Thoracic aorta (tissue), 2 donors: ENCODE data around the gene SLC6A7. TPM values are rescaled to one million over a fixed set of nuclear protein-coding genes. Genes with fewer than 3 reads are reported as not detected.

Source experiments
- ATAC-seq: fragments of 150-250 bp; one replicate; pipeline ENCODE4 v1.8.0; 2017; ENCODE audit warnings: low read depth; ENCODE audit not compliant: insufficient number of reproducible peaks, low FRiP score
- DNase-seq: peaks from one replicate; pipeline ENCODE4 v3.0.0-alpha.2; 2020; ENCODE audit warnings: low spot score
- H3K27ac ChIP-seq, 2 donors: fragments of 200-600 bp; sonication (generic); 1 replicate in 1 of 2; 2 replicates in 1 of 2; pipeline ENCODE4 v1.5.1; 2016; ENCODE audit warnings: mild to moderate bottlenecking in 2 of 2, moderate library complexity in 2 of 2
- H3K27me3 ChIP-seq: fragments of 200-600 bp; sonication (generic); replicated peaks from 2 replicates; pipeline ENCODE4 v1.6.0; 2016; ENCODE audit warnings: mild to moderate bottlenecking; ENCODE audit not compliant: insufficient read depth
- H3K36me3 ChIP-seq: fragments of 200-600 bp; sonication (generic); one replicate; pipeline ENCODE4 v1.5.1; 2016
- H3K4me1 ChIP-seq, 2 donors: fragments of 200-600 bp; sonication (generic); 1 replicate in 1 of 2; 2 replicates in 1 of 2; pipeline versions ENCODE4 v1.5.1 to v1.6.0; 2016; ENCODE audit warnings: low read depth in 2 of 2, mild to moderate bottlenecking in 1 of 2; ENCODE audit not compliant: control insufficient read depth in 1 of 2
- H3K4me3 ChIP-seq: fragments of 200-600 bp; sonication (generic); 2 replicates; pipeline ENCODE4 v1.5.1; 2016; ENCODE audit warnings: mild to moderate bottlenecking
- H3K9me3 ChIP-seq: fragments of 200-600 bp; sonication (generic); 2 replicates; pipeline ENCODE4 v1.5.1; 2016
- total RNA-seq, 2 donors: library from RNA; depleted of rRNA; stranded (reverse); fragments of >200 nt; gene quantifications; one replicate each; pipeline versions ENCODE4 v1.1.0 to v1.2.3, GENCODE V29; 2016
- TF ChIP-seq, protein P1 (sequence below): fragments of 200-600 bp; sonication (generic); IDR thresholded peaks from one replicate; pipeline ENCODE4 v1.5.1; 2019; ENCODE audit warnings: antibody characterized with exemption

SLC6A7 gene
- not detected for total RNA-seq

GRCh38 chr5:150189728-150190502, at the start of gene SLC6A7:
Gene SLC6A7, plus strand, starts transcription at chr5:150190062. Its CDS starts 266 bp downstream, at chr5:150190328.
- Histone ChIP-seq H3K4me1 (peaks cover 0 to 9% of the 10 kb centered on the region in 2 donors), H3K36me3 (no peaks in the 10 kb centered on the region), H3K27me3 (no peaks in the 10 kb centered on the region), H3K27ac (no peak within 1 kb of the TSS), H3K4me3 (peak within 1 kb of the TSS; percentile 52), H3K9me3 (no peaks in the 10 kb centered on the region)
- ATAC-seq (no peak), DNase-seq (no peak)
- TF ChIP-seq, protein P1, sequence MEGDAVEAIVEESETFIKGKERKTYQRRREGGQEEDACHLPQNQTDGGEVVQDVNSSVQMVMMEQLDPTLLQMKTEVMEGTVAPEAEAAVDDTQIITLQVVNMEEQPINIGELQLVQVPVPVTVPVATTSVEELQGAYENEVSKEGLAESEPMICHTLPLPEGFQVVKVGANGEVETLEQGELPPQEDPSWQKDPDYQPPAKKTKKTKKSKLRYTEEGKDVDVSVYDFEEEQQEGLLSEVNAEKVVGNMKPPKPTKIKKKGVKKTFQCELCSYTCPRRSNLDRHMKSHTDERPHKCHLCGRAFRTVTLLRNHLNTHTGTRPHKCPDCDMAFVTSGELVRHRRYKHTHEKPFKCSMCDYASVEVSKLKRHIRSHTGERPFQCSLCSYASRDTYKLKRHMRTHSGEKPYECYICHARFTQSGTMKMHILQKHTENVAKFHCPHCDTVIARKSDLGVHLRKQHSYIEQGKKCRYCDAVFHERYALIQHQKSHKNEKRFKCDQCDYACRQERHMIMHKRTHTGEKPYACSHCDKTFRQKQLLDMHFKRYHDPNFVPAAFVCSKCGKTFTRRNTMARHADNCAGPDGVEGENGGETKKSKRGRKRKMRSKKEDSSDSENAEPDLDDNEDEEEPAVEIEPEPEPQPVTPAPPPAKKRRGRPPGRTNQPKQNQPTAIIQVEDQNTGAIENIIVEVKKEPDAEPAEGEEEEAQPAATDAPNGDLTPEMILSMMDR = no peak

- Histone ChIP-seq H3K4me1 (peaks cover 88 to 100% of the 10 kb centered on the region in 2 donors), H3K27me3 (no peaks in the 10 kb centered on the region), H3K36me3 (peaks cover 10% of the 10 kb centered on the region), H3K27ac (peak overlapping the region; percentile 97), H3K9me3 (no peaks in the 10 kb centered on the region), H3K4me3 (no peak overlapping the region)
- ATAC-seq (no peak), DNase-seq (no peak)
- TF ChIP-seq, protein P1 = no peak
Observed at GRCh38 chr5:150140830-150141229, 49.0 kb upstream of the SLC6A7 start.

GRCh38 chr5:150141544-150142184, 48.2 kb upstream of the SLC6A7 start:
- Histone ChIP-seq H3K27me3 (no peaks in the 10 kb centered on the region), H3K9me3 (no peaks in the 10 kb centered on the region), H3K27ac (peak overlapping the region; percentile 97), H3K4me1 (peaks cover 89 to 100% of the 10 kb centered on the region in 2 donors), H3K36me3 (peaks cover 3% of the 10 kb centered on the region), H3K4me3 (no peak overlapping the region)
- no peak for DNase-seq
- no peak for ATAC-seq
- TF ChIP-seq, protein P1 = no peak

- Histone ChIP-seq H3K27me3 (no peaks in the 10 kb centered on the region), H3K36me3 (peaks cover 3% of the 10 kb centered on the region), H3K4me3 (peak overlapping the region; percentile 35), H3K27ac (peak overlapping the region; percentile 97), H3K4me1 (peaks cover 89 to 100% of the 10 kb centered on the region in 2 donors), H3K9me3 (no peaks in the 10 kb centered on the region)
- TF ChIP-seq, protein P1 = no peak
- peak; percentile 3 for ATAC-seq
- DNase-seq = no peak
Observed at GRCh38 chr5:150142185-150142958, 47.5 kb upstream of the SLC6A7 start.

DNA sequence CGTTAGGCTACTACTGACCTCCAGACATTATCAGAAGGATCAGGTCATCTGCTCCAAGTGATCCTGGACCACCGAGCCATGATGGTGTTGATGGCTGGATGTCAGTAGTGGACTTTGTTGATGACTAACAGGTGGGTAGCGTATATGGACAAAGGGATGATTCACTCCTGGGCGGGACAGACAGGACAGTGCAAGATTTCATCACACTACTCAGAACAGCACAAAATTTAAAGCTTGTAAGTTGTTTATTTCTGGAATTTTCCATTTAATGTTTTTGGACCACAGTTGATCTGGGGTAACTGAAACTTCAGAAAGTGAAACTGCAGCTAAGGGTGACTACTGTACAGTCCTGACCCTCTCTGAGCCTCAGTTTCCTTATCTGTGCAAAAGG, 46.9 kb upstream of the SLC6A7 start:
- peaks cover 3% of the 10 kb centered on the region for H3K36me3 ChIP-seq
- peak overlapping the region; percentile 35 for H3K4me3 ChIP-seq
- DNase-seq = peak; percentile 71
- no peaks in the 10 kb centered on the region for H3K27me3 ChIP-seq
- TF ChIP-seq, protein P1 = no peak
- peak overlapping the region; percentile 97 for H3K27ac ChIP-seq
- H3K9me3 ChIP-seq = no peaks in the 10 kb centered on the region
- ATAC-seq = peak; percentile 22
- peaks cover 88 to 100% of the 10 kb centered on the region in 2 donors for H3K4me1 ChIP-seq
